Uterus (tissue), 4 donors: Measurements from ENCODE around the gene VSIG4. TPM values are rescaled to one million over a fixed set of nuclear protein-coding genes. Genes with fewer than 3 reads are reported as not detected.

Experiments
- DNase-seq, 2 donors: peaks; one replicate each; pipeline ENCODE4 v3.0.0-alpha.2; 2019 to 2020
- H3K27ac ChIP-seq, 2 donors: fragments of 200-600 bp; sonication (generic); 1 replicate in 1 of 2; 2 replicates in 1 of 2; pipeline ENCODE4 v1.5.1; 2016 to 2018
- H3K27me3 ChIP-seq, 2 donors: fragments of 200-600 bp; sonication (generic); one replicate each; pipeline ENCODE4 v1.5.1; 2018 to 2019; ENCODE audit warnings: control low read depth in 1 of 2
- H3K36me3 ChIP-seq, 2 donors: fragments of 200-600 bp; sonication (generic); one replicate each; pipeline ENCODE4 v1.5.1; 2019; ENCODE audit warnings: control low read depth in 1 of 2
- H3K4me1 ChIP-seq, 2 donors: fragments of 200-600 bp; sonication (generic); one replicate each; pipeline ENCODE4 v1.5.1; 2018 to 2019; ENCODE audit warnings: control low read depth in 1 of 2
- H3K4me3 ChIP-seq, 2 donors: fragments of 200-600 bp; sonication (generic); 1 replicate in 1 of 2; 2 replicates in 1 of 2; pipeline ENCODE4 v1.5.1; 2018 to 2019; ENCODE audit warnings: mild to moderate bottlenecking in 1 of 2
- H3K9me3 ChIP-seq, 2 donors: fragments of 200-600 bp; sonication (generic); one replicate each; pipeline ENCODE4 v1.5.1; 2019; ENCODE audit warnings: control low read depth in 1 of 2
- CTCF ChIP-seq, 4 experiments: fragments of 200-600 bp in 2 of 4; fragments of 450-650 bp in 2 of 4; sonication (generic) in 2 of 4; IDR thresholded peaks; one replicate each; pipeline ENCODE4 v1.5.1; 2016 to 2019; ENCODE audit warnings: antibody characterized with exemption in 4 of 4, mild to moderate bottlenecking in 2 of 4, moderate library complexity in 1 of 4
- POLR2A ChIP-seq, 2 donors: fragments of 450-650 bp; IDR thresholded peaks; one replicate each; pipeline ENCODE4 v1.6.1; 2016; ENCODE audit warnings: antibody characterized with exemption in 2 of 2, mild to moderate bottlenecking in 1 of 2, moderate library complexity in 1 of 2
- intact Hi-C: fragments of 100-400 bp; cut with DNase I; formaldehyde crosslinking; loops from one replicate; pipeline ENCODE4 v1.15.1; 2023; ENCODE audit warnings: low total_unique reads
- total RNA-seq, 4 donors: library from RNA; depleted of rRNA in 3 of 4; stranded (reverse); fragments of >200 nt in 3 of 4; gene quantifications; one replicate each; pipeline versions ENCODE4 v1.1.0 to v1.2.4, GENCODE V29; 2014 to 2023
- donor health status: DM: yes; HTN: yes; CAD: no.

The VSIG4 gene
- total RNA-seq, 4 donors from 2014 or later, result 13.4 to 120 (median 16.7) TPM

- intact Hi-C loops, result no loop called here
- Histone ChIP-seq H3K4me3 (no peak overlapping the region), H3K27ac (no peak overlapping the region), H3K9me3 (no peaks in the 10 kb centered on the region), H3K36me3 (no peaks in the 10 kb centered on the region), H3K4me1 (no peaks in the 10 kb centered on the region), H3K27me3 (no peaks in the 10 kb centered on the region)
- TF ChIP-seq CTCF (IDR thresholded peaks at IDR 0.05) (no peak), POLR2A (IDR thresholded peaks at IDR 0.05) (no peak)
- no peak for DNase-seq
Measured at GRCh38 chrX:66036231-66036630, 3.6 kb downstream of the VSIG4 start.

- Histone ChIP-seq H3K9me3 (no peaks in the 10 kb centered on the region), H3K27ac (no peak overlapping the region), H3K36me3 (no peaks in the 10 kb centered on the region), H3K4me1 (no peaks in the 10 kb centered on the region), H3K4me3 (no peak overlapping the region), H3K27me3 (no peaks in the 10 kb centered on the region)
- intact Hi-C loops, result no loop called here
- TF ChIP-seq POLR2A (IDR thresholded peaks at IDR 0.05) (no peak), CTCF (IDR thresholded peaks at IDR 0.05) (no peak)
- DNase-seq, result no peak
Measured at GRCh38 chrX:66035667-66036066, 4.2 kb downstream of the VSIG4 start.

- no peak for TF ChIP-seq POLR2A (IDR thresholded peaks at IDR 0.05)
- TF ChIP-seq CTCF (IDR thresholded peaks at IDR 0.05), result peak in 2 of 4 experiments; percentile 6 to 15
- no peaks in the 10 kb centered on the region for H3K9me3 ChIP-seq
- no peaks in the 10 kb centered on the region for H3K27me3 ChIP-seq
- no peak overlapping the region for H3K27ac ChIP-seq
- H3K36me3 ChIP-seq, result no peaks in the 10 kb centered on the region
- H3K4me3 ChIP-seq, result no peak overlapping the region
- no peaks in the 10 kb centered on the region for H3K4me1 ChIP-seq
- no peak for DNase-seq
- intact Hi-C loops, result no loop called here
Measured at GRCh38 chrX:66030505-66031317, 9.2 kb downstream of the VSIG4 start.

GRCh38 chrX:66028936-66029335, 10.9 kb downstream of the VSIG4 start:
- Histone ChIP-seq H3K27me3 (no peaks in the 10 kb centered on the region), H3K36me3 (no peaks in the 10 kb centered on the region), H3K4me3 (no peak overlapping the region), H3K9me3 (no peaks in the 10 kb centered on the region), H3K27ac (no peak overlapping the region), H3K4me1 (no peaks in the 10 kb centered on the region)
- DNase-seq, result no peak
- intact Hi-C loops, result no loop called here
- no peak for TF ChIP-seq POLR2A (IDR thresholded peaks at IDR 0.05)
- TF ChIP-seq CTCF (IDR thresholded peaks at IDR 0.05), result no peak

- Histone ChIP-seq H3K36me3 (no peaks in the 10 kb centered on the region), H3K4me1 (no peaks in the 10 kb centered on the region), H3K9me3 (no peaks in the 10 kb centered on the region), H3K27ac (no peak overlapping the region), H3K4me3 (no peak overlapping the region), H3K27me3 (peaks cover 0 to 4% of the 10 kb centered on the region in 2 donors)
- no peak for DNase-seq
- TF ChIP-seq CTCF (IDR thresholded peaks at IDR 0.05) (no peak), POLR2A (IDR thresholded peaks at IDR 0.05) (no peak)
- intact Hi-C loops, result no loop called here
Measured at GRCh38 chrX:66024570-66024969, 15.3 kb downstream of the VSIG4 start.
